Breast epithelium (tissue), 4 donors: ENCODE measurements around the gene BNC2. TPM values are rescaled to one million over a fixed set of nuclear protein-coding genes. Genes with fewer than 3 reads are reported as not detected.

Experiments
- DNase-seq, 2 donors: peaks; one replicate each; pipeline ENCODE4 v3.0.0-alpha.2; 2019; ENCODE audit warnings: low spot score in 2 of 2
- H3K27ac ChIP-seq, 2 donors: fragments of 200-600 bp; sonication (generic) in 1 of 2; one replicate each; pipeline ENCODE4 v1.5.1; 2016 to 2019; ENCODE audit warnings: mild to moderate bottlenecking in 1 of 2
- H3K27me3 ChIP-seq, 2 donors: fragments of 200-600 bp; sonication (generic) in 1 of 2; one replicate each; pipeline versions ENCODE4 v1.5.1 to v1.6.0; 2017 to 2019; ENCODE audit warnings: control low read depth in 1 of 2, mild to moderate bottlenecking in 1 of 2
- H3K36me3 ChIP-seq: fragments of 200-600 bp; one replicate; pipeline ENCODE4 v1.5.1; 2019
- H3K4me1 ChIP-seq, 2 donors: fragments of 200-600 bp; sonication (generic); one replicate each; pipeline ENCODE4 v1.5.1; 2016 to 2019; ENCODE audit warnings: control low read depth in 1 of 2
- H3K4me3 ChIP-seq, 3 donors: fragments of 200-600 bp; sonication (generic); 1 replicate in 2 of 3; 2 replicates in 1 of 3; pipeline ENCODE4 v1.5.1; 2016 to 2019; ENCODE audit warnings: mild to moderate bottlenecking in 3 of 3, moderate library complexity in 2 of 3
- H3K9me3 ChIP-seq, 2 donors: fragments of 200-600 bp; sonication (generic) in 1 of 2; one replicate each; pipeline ENCODE4 v1.5.1; 2016 to 2019; ENCODE audit warnings: control low read depth in 1 of 2
- CTCF ChIP-seq, 3 donors: fragments of 450-650 bp; IDR thresholded peaks; one replicate each; pipeline ENCODE4 v1.5.1; 2016 to 2017; ENCODE audit warnings: antibody characterized with exemption in 3 of 3, mild to moderate bottlenecking in 3 of 3, moderate library complexity in 3 of 3
- POLR2A ChIP-seq: fragments of 450-650 bp; IDR thresholded peaks from one replicate; pipeline ENCODE4 v1.6.1; 2016; ENCODE audit warnings: antibody characterized with exemption, mild to moderate bottlenecking, moderate library complexity
- POLR2AphosphoS5 ChIP-seq, 3 donors: sonication (generic); formaldehyde crosslinking; IDR thresholded peaks; one replicate each; pipeline ENCODE4 v1.6.1; 2017; ENCODE audit warnings: antibody characterized with exemption in 3 of 3
- intact Hi-C: fragments of 100-400 bp; cut with DNase I; formaldehyde crosslinking; loops from one replicate; pipeline ENCODE4 v1.15.1; 2023; ENCODE audit warnings: low total_unique reads
- total RNA-seq, 3 donors: library from RNA; depleted of rRNA; stranded (reverse); fragments of >200 nt; gene quantifications; one replicate each; pipeline ENCODE4 v1.1.0, GENCODE V29; 2016

Gene BNC2
- total RNA-seq, 3 donors from 2014 or later, result 15.8 to 21.1 (median 17.0) TPM

DNA sequence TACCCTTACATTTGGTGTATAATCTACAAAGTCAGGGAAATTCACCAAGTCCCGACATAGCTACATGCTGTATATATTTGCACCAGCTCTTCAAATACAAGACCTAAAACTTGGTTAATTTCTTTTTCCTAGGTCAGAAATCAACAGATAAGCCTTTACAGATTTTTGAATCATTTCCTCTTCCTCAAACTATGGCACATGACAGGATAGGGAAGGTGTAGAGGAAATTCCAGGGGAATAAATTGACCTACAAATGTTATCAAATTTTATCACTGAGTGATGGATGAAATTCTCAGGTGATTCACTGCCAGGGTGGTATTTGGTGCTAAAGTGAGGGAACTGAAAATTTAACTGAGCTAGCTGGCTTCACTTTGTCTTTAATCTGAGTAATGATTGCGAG, 360.0 kb downstream of the BNC2 start:
- no peak overlapping the region for H3K4me3 ChIP-seq
- H3K4me1 ChIP-seq, result no peaks in the 10 kb centered on the region
- no peak overlapping the region for H3K27ac ChIP-seq
- no peaks in the 10 kb centered on the region for H3K27me3 ChIP-seq
- no peaks in the 10 kb centered on the region for H3K36me3 ChIP-seq
- intact Hi-C loops, result no loop called here
- no peak for DNase-seq
- no peaks in the 10 kb centered on the region for H3K9me3 ChIP-seq
- TF ChIP-seq CTCF (IDR thresholded peaks at IDR 0.05) (no peak), POLR2A (no peak), POLR2AphosphoS5 (IDR thresholded peaks at IDR 0.05) (no peak)

GRCh38 chr9:16509997-16510396, 360.5 kb downstream of the BNC2 start:
- Histone ChIP-seq H3K9me3 (no peaks in the 10 kb centered on the region), H3K4me1 (no peaks in the 10 kb centered on the region), H3K27me3 (no peaks in the 10 kb centered on the region), H3K36me3 (no peaks in the 10 kb centered on the region), H3K4me3 (no peak overlapping the region), H3K27ac (no peak overlapping the region)
- intact Hi-C loops, result no loop called here
- no peak for TF ChIP-seq POLR2A
- TF ChIP-seq CTCF (IDR thresholded peaks at IDR 0.05), result no peak
- TF ChIP-seq POLR2AphosphoS5 (IDR thresholded peaks at IDR 0.05), result no peak
- DNase-seq, result no peak

GRCh38 chr9:16505199-16505598, 365.3 kb downstream of the BNC2 start:
- no peaks in the 10 kb centered on the region for H3K36me3 ChIP-seq
- intact Hi-C loops, result no loop called here

GRCh38 chr9:16501726-16502125, 368.7 kb downstream of the BNC2 start:
- H3K4me1 ChIP-seq, result no peaks in the 10 kb centered on the region
- H3K36me3 ChIP-seq, result no peaks in the 10 kb centered on the region
- no peak for DNase-seq
- no peak for TF ChIP-seq POLR2AphosphoS5 (IDR thresholded peaks at IDR 0.05)
- no peak overlapping the region for H3K4me3 ChIP-seq
- intact Hi-C loops, result no loop called here
- H3K9me3 ChIP-seq, result no peaks in the 10 kb centered on the region
- no peak overlapping the region for H3K27ac ChIP-seq
- H3K27me3 ChIP-seq, result no peaks in the 10 kb centered on the region

More at GRCh38 chr9:16505199-16505598, 365.3 kb downstream of the BNC2 start:
- Histone ChIP-seq H3K27me3 (no peaks in the 10 kb centered on the region), H3K4me1 (no peaks in the 10 kb centered on the region), H3K27ac (peak overlapping the region in 1 of 2 donors; percentile 2), H3K9me3 (no peaks in the 10 kb centered on the region), H3K4me3 (no peak overlapping the region)
- TF ChIP-seq CTCF (IDR thresholded peaks at IDR 0.05), result no peak
- TF ChIP-seq POLR2A, result no peak
- no peak for TF ChIP-seq POLR2AphosphoS5 (IDR thresholded peaks at IDR 0.05)
- DNase-seq, result no peak

DNA sequence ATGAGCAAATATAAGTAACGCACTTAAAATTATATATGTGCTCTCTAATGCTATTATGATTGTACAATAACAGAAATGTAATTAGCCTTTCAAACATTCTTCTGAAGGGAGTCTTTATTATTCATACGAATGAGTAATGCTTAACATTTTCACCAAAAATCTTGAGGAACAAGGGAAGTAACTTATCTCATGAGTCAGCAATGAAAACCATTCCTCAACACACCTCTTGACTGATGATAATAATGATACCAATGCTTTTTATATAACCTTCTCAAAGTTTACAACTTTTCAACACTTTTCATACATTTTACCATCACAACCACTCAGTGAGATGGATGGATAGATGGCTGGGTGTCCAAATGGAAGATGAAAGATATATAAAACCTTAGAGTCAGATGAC, 369.3 kb downstream of the BNC2 start:
- Histone ChIP-seq H3K27me3 (no peaks in the 10 kb centered on the region), H3K27ac (no peak overlapping the region), H3K9me3 (no peaks in the 10 kb centered on the region), H3K4me3 (no peak overlapping the region), H3K4me1 (no peaks in the 10 kb centered on the region), H3K36me3 (no peaks in the 10 kb centered on the region)
- intact Hi-C loops, result no loop called here
- TF ChIP-seq POLR2AphosphoS5 (IDR thresholded peaks at IDR 0.05) (no peak), CTCF (IDR thresholded peaks at IDR 0.05) (no peak), POLR2A (no peak)
- no peak for DNase-seq

- no peaks in the 10 kb centered on the region for H3K36me3 ChIP-seq
- H3K4me1 ChIP-seq, result no peaks in the 10 kb centered on the region
- no peaks in the 10 kb centered on the region for H3K27me3 ChIP-seq
- intact Hi-C loops, result no loop called here
- H3K27ac ChIP-seq, result no peak overlapping the region
- no peak for TF ChIP-seq POLR2AphosphoS5 (IDR thresholded peaks at IDR 0.05)
- TF ChIP-seq CTCF (IDR thresholded peaks at IDR 0.05), result no peak
- no peak for TF ChIP-seq POLR2A
- H3K4me3 ChIP-seq, result no peak overlapping the region
- no peaks in the 10 kb centered on the region for H3K9me3 ChIP-seq
- DNase-seq, result no peak
Measured at GRCh38 chr9:16500386-16500785, 370.1 kb downstream of the BNC2 start.
